Panc1 (cell line): ENCODE measurements around the gene CFL2.
"Not testable (repeated sequence)": the region's sequence is repeated elsewhere in the genome, so short reads cannot be mapped to it uniquely, and the experiment has no call there.

Experiments
- POLR2AphosphoS5 ChIP-seq: IDR thresholded peaks from 2 replicates; pipeline ENCODE4 v1.6.1; 2012; ENCODE audit warnings: mild to moderate bottlenecking, low read depth, low read length, moderate library complexity
- SIN3A ChIP-seq: IDR thresholded peaks from 2 replicates; pipeline ENCODE4 v1.6.1; 2012; ENCODE audit warnings: low read depth, mild to moderate bottlenecking, low read length, moderate library complexity, borderline replicate concordance; ENCODE audit not compliant: insufficient read depth
- TCF7L2 ChIP-seq: IDR thresholded peaks from 2 replicates; pipeline ENCODE4 v1.6.1; 2011; ENCODE audit warnings: mild to moderate bottlenecking, low read depth, low read length, inconsistent platforms
- TF ChIP-seq, protein P1 (sequence below): fragments of 450-650 bp; IDR thresholded peaks from 2 replicates; pipeline ENCODE4 v1.5.1; 2017; ENCODE audit warnings: mild to moderate bottlenecking
- TF ChIP-seq, protein P2 (sequence below), 2 experiments: IDR thresholded peaks; 2 replicates each; pipeline ENCODE4 v1.6.1; 2011 to 2012; ENCODE audit warnings: low read depth in 2 of 2, control low read depth in 1 of 2, low read length in 1 of 2, mild to moderate bottlenecking in 1 of 2, moderate library complexity in 1 of 2; ENCODE audit not compliant: insufficient read depth in 1 of 2

DNA sequence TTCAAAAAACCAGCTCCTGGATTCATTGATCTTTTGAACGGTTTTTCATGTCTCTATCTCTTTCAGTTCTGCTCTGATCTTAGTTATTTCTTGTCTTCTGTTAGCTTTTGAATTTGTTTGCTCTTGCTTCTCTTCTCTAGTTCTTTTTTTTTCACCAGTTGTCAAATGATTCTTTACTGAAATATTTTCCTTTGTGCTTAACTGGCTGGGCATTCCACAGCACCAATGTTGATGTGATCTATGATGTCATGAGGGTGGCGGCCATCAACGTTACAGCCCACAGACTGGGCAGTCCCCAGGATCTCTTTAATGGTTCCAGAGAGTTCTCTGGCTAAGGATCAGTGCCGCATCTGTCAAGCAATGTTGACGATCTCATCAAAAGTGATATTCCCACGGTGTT, 25.7 kb upstream of the CFL2 start:
- TF ChIP-seq, protein P1, sequence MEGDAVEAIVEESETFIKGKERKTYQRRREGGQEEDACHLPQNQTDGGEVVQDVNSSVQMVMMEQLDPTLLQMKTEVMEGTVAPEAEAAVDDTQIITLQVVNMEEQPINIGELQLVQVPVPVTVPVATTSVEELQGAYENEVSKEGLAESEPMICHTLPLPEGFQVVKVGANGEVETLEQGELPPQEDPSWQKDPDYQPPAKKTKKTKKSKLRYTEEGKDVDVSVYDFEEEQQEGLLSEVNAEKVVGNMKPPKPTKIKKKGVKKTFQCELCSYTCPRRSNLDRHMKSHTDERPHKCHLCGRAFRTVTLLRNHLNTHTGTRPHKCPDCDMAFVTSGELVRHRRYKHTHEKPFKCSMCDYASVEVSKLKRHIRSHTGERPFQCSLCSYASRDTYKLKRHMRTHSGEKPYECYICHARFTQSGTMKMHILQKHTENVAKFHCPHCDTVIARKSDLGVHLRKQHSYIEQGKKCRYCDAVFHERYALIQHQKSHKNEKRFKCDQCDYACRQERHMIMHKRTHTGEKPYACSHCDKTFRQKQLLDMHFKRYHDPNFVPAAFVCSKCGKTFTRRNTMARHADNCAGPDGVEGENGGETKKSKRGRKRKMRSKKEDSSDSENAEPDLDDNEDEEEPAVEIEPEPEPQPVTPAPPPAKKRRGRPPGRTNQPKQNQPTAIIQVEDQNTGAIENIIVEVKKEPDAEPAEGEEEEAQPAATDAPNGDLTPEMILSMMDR, result not testable (repeated sequence)
- not testable (repeated sequence) for TF ChIP-seq POLR2AphosphoS5, SIN3A, TCF7L2
- TF ChIP-seq, protein P2, sequence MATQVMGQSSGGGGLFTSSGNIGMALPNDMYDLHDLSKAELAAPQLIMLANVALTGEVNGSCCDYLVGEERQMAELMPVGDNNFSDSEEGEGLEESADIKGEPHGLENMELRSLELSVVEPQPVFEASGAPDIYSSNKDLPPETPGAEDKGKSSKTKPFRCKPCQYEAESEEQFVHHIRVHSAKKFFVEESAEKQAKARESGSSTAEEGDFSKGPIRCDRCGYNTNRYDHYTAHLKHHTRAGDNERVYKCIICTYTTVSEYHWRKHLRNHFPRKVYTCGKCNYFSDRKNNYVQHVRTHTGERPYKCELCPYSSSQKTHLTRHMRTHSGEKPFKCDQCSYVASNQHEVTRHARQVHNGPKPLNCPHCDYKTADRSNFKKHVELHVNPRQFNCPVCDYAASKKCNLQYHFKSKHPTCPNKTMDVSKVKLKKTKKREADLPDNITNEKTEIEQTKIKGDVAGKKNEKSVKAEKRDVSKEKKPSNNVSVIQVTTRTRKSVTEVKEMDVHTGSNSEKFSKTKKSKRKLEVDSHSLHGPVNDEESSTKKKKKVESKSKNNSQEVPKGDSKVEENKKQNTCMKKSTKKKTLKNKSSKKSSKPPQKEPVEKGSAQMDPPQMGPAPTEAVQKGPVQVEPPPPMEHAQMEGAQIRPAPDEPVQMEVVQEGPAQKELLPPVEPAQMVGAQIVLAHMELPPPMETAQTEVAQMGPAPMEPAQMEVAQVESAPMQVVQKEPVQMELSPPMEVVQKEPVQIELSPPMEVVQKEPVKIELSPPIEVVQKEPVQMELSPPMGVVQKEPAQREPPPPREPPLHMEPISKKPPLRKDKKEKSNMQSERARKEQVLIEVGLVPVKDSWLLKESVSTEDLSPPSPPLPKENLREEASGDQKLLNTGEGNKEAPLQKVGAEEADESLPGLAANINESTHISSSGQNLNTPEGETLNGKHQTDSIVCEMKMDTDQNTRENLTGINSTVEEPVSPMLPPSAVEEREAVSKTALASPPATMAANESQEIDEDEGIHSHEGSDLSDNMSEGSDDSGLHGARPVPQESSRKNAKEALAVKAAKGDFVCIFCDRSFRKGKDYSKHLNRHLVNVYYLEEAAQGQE (IDR thresholded peaks at IDR 0.05; ENCODE audit: insufficient read depth in 1 of 2, low read depth in 2 of 2, low read length in 1 of 2), result not testable (repeated sequence)
